Stimulated activated CD8-positive, alpha-beta memory T cell treated with anti-CD3 and anti-CD28 coated beads, Interleukin-12 subunit alpha, Interleukin-12 subunit beta, amount 100 ng/mL, for 24 hours (primary cell): ENCODE results near the gene JUNB.

Experiments used
- DNase-seq: peaks from one replicate; pipeline ENCODE4 v3.0.0-alpha.2; 2020; ENCODE audit errors: extremely low read depth

Gene JUNB

GRCh38 chr19:12774588-12775555 is 16.4 kb upstream of the JUNB start, which contains the start of gene HOOK2:
Gene HOOK2 (minus strand): TSS chr19:12775552. CDS start chr19:12775449, 103 bp downstream.
- no peak for DNase-seq

DNA sequence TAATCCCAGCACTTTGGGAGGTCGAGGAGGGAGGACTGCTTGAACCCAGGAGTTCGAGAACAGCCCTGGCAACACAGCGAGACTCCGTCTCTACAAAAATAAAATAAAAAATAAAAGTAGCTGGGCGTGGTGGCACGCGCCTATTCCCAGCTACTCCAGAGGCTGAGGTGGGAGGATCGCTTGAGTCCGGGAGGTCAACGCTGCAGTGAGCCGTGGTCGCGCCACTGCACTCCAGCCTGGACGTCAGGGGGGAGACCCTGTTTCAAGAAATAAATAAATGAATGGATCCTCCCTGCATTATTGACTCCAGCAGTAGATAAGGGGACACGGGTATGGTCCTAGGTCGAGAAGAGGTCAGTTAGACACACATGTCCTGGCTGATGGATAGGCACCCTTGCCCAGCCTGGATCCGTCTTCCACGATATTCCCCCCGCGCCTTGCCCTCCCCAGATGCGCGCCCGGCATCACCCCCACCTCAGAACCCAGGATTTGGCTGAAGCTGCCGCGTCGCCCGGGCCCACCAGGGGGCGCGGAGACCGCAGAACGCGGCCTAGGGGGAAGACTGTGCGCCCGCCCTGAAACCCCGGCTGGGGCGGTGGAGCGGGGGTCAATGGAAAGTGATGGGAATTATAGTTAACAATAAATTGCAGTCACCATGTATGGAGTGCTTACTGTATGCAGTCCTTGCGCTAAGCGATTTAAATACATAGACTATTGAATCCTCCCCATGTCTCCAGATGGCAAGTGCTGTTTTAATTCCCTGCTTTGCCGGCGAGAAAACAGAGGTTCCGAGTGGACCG is 13.9 kb upstream of the JUNB start:
- DNase-seq, result peak; percentile 47

GRCh38 chr19:12778017-12778904 is 13.0 kb upstream of the JUNB start:
- DNase-seq, result no peak

GRCh38 chr19:12778905-12779161 is 12.5 kb upstream of the JUNB start:
- no peak for DNase-seq

- DNase-seq, result no peak
Observed at GRCh38 chr19:12779162-12779993, 11.9 kb upstream of the JUNB start.

DNA sequence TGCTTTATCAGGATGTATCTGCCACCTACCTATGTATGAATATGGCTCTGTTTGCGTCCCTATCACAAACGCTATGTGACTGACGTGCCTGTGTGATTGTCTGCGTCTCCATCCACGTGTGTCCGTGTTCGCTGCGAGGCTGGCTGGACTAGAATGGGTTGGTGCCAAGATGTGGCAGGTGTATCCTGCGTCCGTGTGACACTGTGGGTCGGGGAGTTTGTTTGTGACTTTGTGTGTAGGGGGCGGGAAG is 9.2 kb upstream of the JUNB start:
- no peak for DNase-seq

DNA sequence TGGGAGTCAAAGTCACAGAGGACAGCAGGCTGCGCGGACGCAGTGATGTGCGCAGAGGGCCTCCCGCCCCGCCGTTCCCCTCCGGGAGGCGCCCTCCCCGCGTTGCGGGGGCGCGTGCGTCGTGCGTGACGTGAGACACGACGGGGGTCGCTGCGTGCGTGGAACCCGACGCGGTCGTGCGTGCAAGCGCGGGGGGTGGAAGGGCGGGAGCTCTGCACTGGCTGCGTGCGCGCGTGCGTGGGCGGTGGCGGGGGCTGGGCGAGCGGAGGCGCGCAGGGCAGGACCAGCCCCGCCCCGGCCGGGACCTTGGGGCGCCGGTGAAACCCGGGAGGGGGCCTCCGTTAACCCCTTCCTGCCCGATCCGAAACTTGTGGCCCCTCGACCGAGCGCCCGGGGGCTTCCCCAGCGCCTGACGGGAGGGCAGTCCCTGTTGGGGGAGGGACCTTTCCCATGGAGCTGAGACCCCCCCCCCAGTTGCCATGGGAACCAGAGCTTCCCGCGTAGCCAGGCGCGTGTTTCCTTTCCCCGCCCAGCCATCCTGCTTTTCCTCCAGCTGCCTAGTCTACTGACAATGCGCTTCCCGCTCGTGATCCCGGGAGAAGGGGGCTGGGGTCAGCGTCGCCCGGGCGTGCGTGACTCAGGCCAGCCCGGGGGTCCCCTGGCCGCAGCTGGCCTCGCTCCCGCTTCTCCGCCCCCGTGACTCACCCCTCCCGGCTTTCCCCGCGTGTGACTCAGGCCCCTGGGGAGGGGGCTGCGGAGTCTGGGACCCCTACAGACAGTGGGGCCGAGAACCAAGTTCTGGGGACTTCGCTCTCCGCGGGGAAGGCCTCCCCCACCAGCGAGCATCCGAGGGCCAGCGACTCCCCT is 8.6 kb upstream of the JUNB start:
- DNase-seq, result peak; percentile 79

DNA sequence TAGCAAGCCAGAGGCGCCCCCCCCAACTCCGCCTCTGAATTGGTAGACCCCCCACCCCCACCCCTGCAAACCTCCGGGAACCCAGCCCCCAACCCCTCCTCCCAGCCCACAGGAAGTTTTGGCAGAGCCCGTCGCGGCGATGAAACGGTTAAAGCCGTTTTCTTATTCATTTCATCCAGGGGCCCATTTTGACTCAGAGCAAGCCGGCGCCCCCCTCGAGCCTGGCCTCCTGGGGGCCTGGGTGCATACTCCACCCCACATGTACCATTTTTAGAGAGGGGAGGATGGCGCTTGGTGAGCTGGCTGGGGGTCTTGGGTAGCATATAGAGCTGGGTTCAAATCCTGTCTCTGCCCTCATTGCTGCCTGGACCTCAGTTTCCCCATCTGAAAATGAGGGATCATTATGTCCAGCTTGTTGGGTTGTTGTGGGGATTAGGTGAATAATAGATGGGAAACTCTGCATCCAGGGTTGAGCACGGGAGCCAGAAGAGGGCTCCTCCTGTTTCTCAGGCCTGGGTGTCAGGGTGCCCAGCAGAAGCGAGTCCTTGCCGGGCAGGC is 7.9 kb upstream of the JUNB start:
- no peak for DNase-seq

- DNase-seq, result no peak
Observed at GRCh38 chr19:12783849-12784393, 7.4 kb upstream of the JUNB start.

DNA sequence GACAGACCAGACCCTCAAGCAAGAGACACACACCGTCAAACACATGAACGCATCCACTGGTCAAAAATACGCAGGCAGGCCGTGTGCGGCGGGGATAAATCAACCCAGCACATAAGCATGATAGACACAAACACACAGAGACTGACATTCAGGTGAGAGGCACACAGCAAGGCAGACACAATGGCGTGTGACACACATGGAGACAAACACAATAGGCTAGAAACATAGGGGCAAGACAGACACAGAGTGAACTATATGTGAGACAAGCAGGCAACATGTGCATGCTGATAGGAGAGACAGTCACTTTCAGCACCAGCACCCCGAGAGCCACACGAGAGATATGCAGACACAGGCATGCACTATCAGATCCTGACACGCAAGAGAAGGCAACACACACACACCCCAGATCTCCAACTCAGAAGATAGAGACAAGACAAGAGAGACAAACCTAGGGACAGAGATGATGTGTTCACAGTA is 6.9 kb upstream of the JUNB start:
- no peak for DNase-seq

GRCh38 chr19:12784871-12785430 is 6.3 kb upstream of the JUNB start:
- no peak for DNase-seq

DNA sequence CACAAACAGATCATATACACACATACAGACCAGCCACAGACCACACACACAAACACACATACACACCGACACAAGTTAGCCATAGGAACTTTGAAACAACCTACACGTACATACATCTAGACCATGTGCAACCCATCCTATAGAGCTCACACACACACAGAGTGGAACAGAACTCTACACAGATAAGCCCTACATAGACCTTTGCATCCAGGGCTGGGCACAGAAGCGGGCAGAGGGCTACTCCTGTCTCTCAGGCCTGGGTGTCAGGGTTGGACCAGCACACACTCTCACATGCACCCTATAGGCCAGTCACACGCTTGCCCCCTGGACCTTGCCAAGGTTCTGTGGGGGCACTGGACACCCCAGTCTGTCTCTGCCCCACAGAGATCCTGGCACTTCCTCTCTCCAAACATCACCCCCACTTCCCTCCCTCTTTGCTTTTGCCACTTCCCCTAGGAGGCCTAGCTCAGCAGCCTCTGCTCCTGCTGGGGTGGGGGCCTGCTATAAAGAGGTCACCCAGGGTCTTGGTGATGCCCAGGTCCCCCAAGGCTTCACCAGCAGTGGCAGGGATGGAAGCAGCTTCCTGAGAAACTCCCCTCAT is 5.8 kb upstream of the JUNB start:
- no peak for DNase-seq

DNA sequence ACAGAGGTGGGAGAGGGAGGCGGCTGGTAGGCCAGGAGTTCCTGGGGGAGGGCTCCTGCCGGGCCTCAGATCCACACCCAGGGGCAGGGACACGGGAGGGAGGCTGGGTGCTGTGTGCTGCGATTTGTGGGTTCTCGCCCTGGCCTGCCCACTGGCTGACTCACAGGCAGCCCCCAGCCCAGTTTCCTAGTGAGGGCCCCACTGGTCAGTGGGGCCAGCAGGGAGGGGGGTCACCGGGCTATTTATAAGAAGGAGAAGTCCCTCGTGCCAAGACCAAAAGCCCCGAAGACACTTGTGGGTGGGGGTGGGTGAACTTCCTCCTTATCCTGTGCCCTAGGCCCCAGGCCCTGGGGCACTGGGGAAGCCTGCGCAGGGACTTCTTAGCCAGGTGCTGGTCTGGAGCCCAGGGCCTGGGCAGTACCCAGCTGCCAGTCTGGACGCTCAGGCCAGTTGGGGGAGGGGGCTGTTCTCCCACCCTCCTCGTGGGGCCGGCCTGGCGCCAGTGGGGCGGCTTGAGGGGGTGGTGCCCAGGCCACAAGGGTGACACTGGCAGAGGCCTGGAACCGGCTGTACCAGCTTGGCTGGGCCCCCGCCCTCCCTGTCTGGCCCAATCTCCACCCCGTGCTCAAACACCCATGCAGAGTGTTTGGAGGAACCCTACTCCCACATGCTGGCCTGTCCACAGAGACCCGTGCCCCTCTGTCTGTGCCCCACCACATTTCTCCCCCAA is 5.0 kb upstream of the JUNB start:
- DNase-seq, result no peak

DNA sequence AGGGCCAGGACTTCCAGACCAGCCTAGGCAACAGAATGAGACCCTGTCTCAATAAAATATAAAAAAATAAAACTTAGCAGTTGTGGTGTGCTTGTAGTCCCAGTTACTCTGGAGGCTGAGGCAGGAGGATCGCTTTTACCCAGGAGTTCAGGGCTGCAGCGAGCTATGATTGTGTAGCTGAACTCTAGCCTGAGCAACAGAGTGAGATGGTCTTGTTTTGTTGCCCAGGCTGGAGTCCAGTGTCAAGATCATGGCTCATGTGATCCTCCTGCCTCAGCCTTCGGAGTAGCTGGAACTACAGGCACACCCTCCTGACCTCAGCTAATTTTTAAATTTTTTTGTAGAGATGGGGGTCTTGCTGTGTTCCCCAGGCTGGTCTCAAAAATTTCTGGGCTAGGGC is 4.3 kb upstream of the JUNB start:
- no peak for DNase-seq

GRCh38 chr19:12787458-12787857 is 3.8 kb upstream of the JUNB start:
- DNase-seq, result no peak

DNA sequence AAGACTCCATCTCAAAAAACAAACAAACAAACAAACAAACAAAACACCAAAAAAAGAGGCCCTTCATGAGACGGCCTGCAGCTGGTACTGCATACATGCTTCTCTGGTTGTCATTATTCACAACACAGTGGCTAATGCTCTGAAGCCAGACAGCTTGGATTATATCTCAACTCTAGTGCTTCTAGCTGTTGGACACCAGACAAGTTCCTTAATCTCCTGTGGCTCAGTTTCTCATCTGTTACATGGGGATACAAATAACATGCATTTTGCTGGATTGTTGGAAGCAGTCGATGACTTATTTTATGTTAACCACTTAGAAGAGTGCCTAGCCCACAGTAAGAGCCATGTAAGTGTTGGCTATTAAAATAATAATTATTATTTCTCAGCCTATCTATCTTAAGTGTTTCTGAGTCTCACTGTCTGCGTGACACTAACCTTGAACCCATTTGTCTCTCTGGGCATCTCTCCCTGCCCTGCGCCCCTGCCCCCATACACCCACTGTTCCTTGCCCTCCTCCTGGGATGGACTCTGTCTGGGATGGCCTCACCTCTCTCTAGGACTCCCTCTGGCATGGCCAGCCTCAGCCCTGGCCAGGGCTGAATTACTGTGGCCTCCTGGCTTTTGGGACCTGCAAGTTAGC is 3.1 kb upstream of the JUNB start:
- DNase-seq, result no peak

GRCh38 chr19:12788682-12789097 is 2.6 kb upstream of the JUNB start:
- DNase-seq, result no peak
